Lung (tissue), 12 donors: ENCODE results near the gene TBXA2R. TPM values are rescaled to one million over a fixed set of nuclear protein-coding genes. Genes with fewer than 3 reads are reported as not detected.
"Not testable (repeated sequence)": the region's sequence is repeated elsewhere in the genome, so short reads cannot be mapped to it uniquely, and the experiment has no call there.

ENCODE experiments used
- ATAC-seq: fragments of 200-7000 bp; cut with Tn5 transposase; one replicate; pipeline ENCODE4 v1.9.1; 2020; ENCODE audit warnings: moderate number of reproducible peaks; ENCODE audit not compliant: insufficient read depth, low FRiP score
- DNase-seq, 3 donors: peaks; one replicate each; pipeline ENCODE4 v3.0.0-alpha.2; 2013 to 2017
- H3K27ac ChIP-seq, 2 donors: one replicate each; pipeline ENCODE4 v1.5.1; 2013; ENCODE audit warnings: mild to moderate bottlenecking in 2 of 2, moderate library complexity in 2 of 2, control low read depth in 1 of 2, inconsistent platforms in 1 of 2, low read depth in 1 of 2, low read length in 1 of 2
- H3K27me3 ChIP-seq, 3 donors: one replicate each; pipeline ENCODE4 v1.5.1; 2013; ENCODE audit warnings: low read length in 2 of 3; ENCODE audit not compliant: control insufficient read depth in 3 of 3, insufficient read depth in 3 of 3
- H3K36me3 ChIP-seq, 4 donors: one replicate each; pipeline ENCODE4 v1.5.1; 2013; ENCODE audit warnings: low read length in 4 of 4, mild to moderate bottlenecking in 1 of 4, moderate library complexity in 1 of 4; ENCODE audit not compliant: control insufficient read depth in 4 of 4, insufficient read depth in 4 of 4
- H3K4me1 ChIP-seq, 5 donors: one replicate each; pipeline ENCODE4 v1.5.1; 2013; ENCODE audit warnings: low read length in 5 of 5, mild to moderate bottlenecking in 2 of 5, moderate library complexity in 1 of 5; ENCODE audit not compliant: control insufficient read depth in 5 of 5, insufficient read depth in 5 of 5
- H3K4me3 ChIP-seq: one replicate; pipeline ENCODE4 v1.5.1; 2013; ENCODE audit warnings: mild to moderate bottlenecking, control low read depth, moderate library complexity
- H3K9ac ChIP-seq, 2 donors: one replicate each; pipeline ENCODE4 v1.5.1; 2013; ENCODE audit warnings: low read length in 2 of 2, control low read depth in 1 of 2; ENCODE audit not compliant: insufficient read depth in 1 of 2
- H3K9me3 ChIP-seq, 4 donors: one replicate each; pipeline ENCODE4 v1.5.1; 2013; ENCODE audit warnings: low read length in 3 of 4, mild to moderate bottlenecking in 1 of 4, moderate library complexity in 1 of 4; ENCODE audit not compliant: control insufficient read depth in 4 of 4, insufficient read depth in 3 of 4
- CTCF ChIP-seq: IDR thresholded peaks from 2 replicates; pipeline ENCODE4 v1.5.1; 2012; ENCODE audit warnings: mild to moderate bottlenecking; ENCODE audit errors: control extremely low read depth, extremely low read depth
- WGBS, 2 donors: extraction: QIAGEN DNeasy Blood & Tissue Kit; methylation state at CpG; one replicate each; pipeline ENCODE4 v1.1.7; 2013; 5-methylcytosine and 5-hydroxymethylcytosine counted together
- polyA plus RNA-seq, 2 donors: library from polyadenylated mRNA; stranded (reverse); fragments of 200-250 nt; gene quantifications; one replicate each; pipeline ENCODE4 v1.2.1, GENCODE V29; 2013
- total RNA-seq, 2 donors: library from RNA; depleted of rRNA in 1 of 2; stranded (reverse); fragments of >200 nt in 1 of 2; gene quantifications; one replicate each; pipeline ENCODE4 v1.2.1, GENCODE V29; 2014 to 2021
- donor health status: control.
- donor health status: control.
- donor health status: Bipolar disorder and iron deficiency.
- donor health status: healthy.
- donor health status: DM: yes; HTN: yes; CAD: no.

Gene TBXA2R
- total and polyA plus RNA-seq, 4 donors: 2.5 to 7.6 (median 3.5) TPM

- TF ChIP-seq CTCF: no peak
- no peak overlapping the region for H3K9ac ChIP-seq
- 78 to 83% methylated on average over 7 of the region's 7 CpGs for WGBS, 2 donors
- H3K9me3 ChIP-seq: no peaks in the 10 kb centered on the region
- peaks cover 0 to 6% (median 4%) of the 10 kb centered on the region in 4 donors for H3K36me3 ChIP-seq
- DNase-seq (no peak), ATAC-seq (no peak)
- no peaks in the 10 kb centered on the region for H3K27me3 ChIP-seq
- no peak overlapping the region for H3K4me3 ChIP-seq
- peaks cover 0 to 7% (median 0%) of the 10 kb centered on the region in 5 donors for H3K4me1 ChIP-seq
- H3K27ac ChIP-seq: no peak overlapping the region
These were observed 36.1 kb downstream of the TBXA2R start for GRCh38 chr19:3570606-3571011.

- 87 to 92% methylated on average over 11 of the region's 11 CpGs for WGBS, 2 donors
- not testable (repeated sequence) for H3K4me1 ChIP-seq, H3K36me3 ChIP-seq, H3K27ac ChIP-seq, H3K9me3 ChIP-seq, H3K9ac ChIP-seq, DNase-seq, H3K27me3 ChIP-seq, H3K4me3 ChIP-seq, ATAC-seq
These were observed 36.6 kb downstream of the TBXA2R start for GRCh38 chr19:3570042-3570441.

- Histone ChIP-seq H3K4me1 (no peaks in the 10 kb centered on the region), H3K36me3 (no peaks in the 10 kb centered on the region), H3K4me3 (no peak overlapping the region), H3K27me3 (no peaks in the 10 kb centered on the region), H3K27ac (no peak overlapping the region), H3K9me3 (no peaks in the 10 kb centered on the region), H3K9ac (no peak overlapping the region)
- WGBS, 2 donors: 86 to 92% methylated on average over 19 of the region's 19 CpGs
- no peak for TF ChIP-seq CTCF
- DNase-seq (no peak), ATAC-seq (no peak)
These were observed 41.5 kb downstream of the TBXA2R start for GRCh38 chr19:3565139-3565538.

- Histone ChIP-seq H3K27ac (no peak overlapping the region), H3K4me1 (no peaks in the 10 kb centered on the region), H3K4me3 (no peak overlapping the region), H3K27me3 (no peaks in the 10 kb centered on the region), H3K9me3 (no peaks in the 10 kb centered on the region), H3K9ac (no peak overlapping the region), H3K36me3 (no peaks in the 10 kb centered on the region)
- no peak for ATAC-seq
- WGBS, 2 donors: 74 to 78% methylated on average over 17 of the region's 17 CpGs
- TF ChIP-seq CTCF: no peak
- no peak for DNase-seq
These were observed 42.8 kb downstream of the TBXA2R start for GRCh38 chr19:3563709-3564524.
